K562 (cell line): ENCODE results near the gene ADAT1. TPM values are rescaled to one million over a fixed set of nuclear protein-coding genes. Genes with fewer than 3 reads are reported as not detected.

Source experiments
- ATAC-seq: fragments of 200-7000 bp; cut with Tn5 transposase; 3 replicates; pipeline ENCODE4 v1.9.1; 2020; ENCODE audit warnings: moderate library complexity
- BruUV-seq: library from RNA; stranded (reverse); fragments of 400-500 nt; replicated peaks from 2 replicates; lab custom pipeline; 2021; lab: Mats Ljungman, UMichigan
- CTCF ChIA-PET: fragments of 300-600 bp; formaldehyde crosslinking; extraction: SDS; loops from one replicate; lab custom pipeline; 2021; ENCODE audit warnings: low intra/inter-chr PET ratio; lab: Yijun Ruan, JAX
- POLR2A ChIA-PET: fragments of 300-600, 350-650 bp; sonication (Branson Sonifier 250); formaldehyde crosslinking; extraction: SDS; loops from one replicate; lab custom pipeline; 2021; ENCODE audit warnings: antibody characterized with exemption, inconsistent platforms; lab: Yijun Ruan, JAX
- DNase-seq, 4 experiments: peaks; one replicate each; pipeline versions ENCODE4 v3.0.0 to v3.0.0-alpha.2; 2011 to 2018; ENCODE audit warnings: low spot score in 3 of 4, mixed read lengths in 3 of 4; ENCODE audit errors: extremely low read depth in 1 of 4
- FAIRE-seq: peaks from 2 replicates; lab custom pipeline; 2011; peaks lifted over from hg19 to GRCh38; lab: Jason Lieb, UNC
- H2AFZ ChIP-seq: 2 replicates; pipeline ENCODE4 v1.6.0; 2011; ENCODE audit warnings: low read depth, low read length, control low read depth, inconsistent platforms
- H3K27ac ChIP-seq: fragments of 200-600 bp; 3 replicates; pipeline ENCODE4 v1.8.0; 2011; ENCODE audit warnings: low read depth, mild to moderate bottlenecking, control low read depth, inconsistent platforms, low read length, moderate library complexity, mixed read lengths; ENCODE audit errors: extremely low read depth
- H3K27me3 ChIP-seq, 2 experiments: fragments of 300-600 bp in 1 of 2; 2 replicates in 1 of 2; 3 replicates in 1 of 2; pipeline versions ENCODE4 v1.6.0 to v1.8.0; 2011; ENCODE audit warnings: inconsistent platforms in 2 of 2, low read length in 2 of 2, mild to moderate bottlenecking in 1 of 2, mixed read lengths in 1 of 2, moderate library complexity in 1 of 2; ENCODE audit not compliant: control insufficient read depth in 2 of 2, insufficient read depth in 2 of 2
- H3K36me3 ChIP-seq: fragments of 300-600 bp; 3 replicates; pipeline ENCODE4 v1.8.0; 2011; ENCODE audit warnings: mild to moderate bottlenecking, low read length, inconsistent platforms; ENCODE audit not compliant: control insufficient read depth, insufficient read depth
- H3K4me1 ChIP-seq, 2 experiments: fragments of 200-600 bp in 1 of 2; replicated peaks in 1 of 2; 2 replicates in 1 of 2; 3 replicates in 1 of 2; pipeline versions ENCODE4 v1.5.1 to v1.8.0; 2011; ENCODE audit warnings: inconsistent platforms in 2 of 2, low read length in 2 of 2, mild to moderate bottlenecking in 1 of 2, mixed read lengths in 1 of 2, moderate library complexity in 1 of 2; ENCODE audit not compliant: control insufficient read depth in 2 of 2, insufficient read depth in 2 of 2
- H3K4me2 ChIP-seq: 2 replicates; pipeline ENCODE4 v1.6.1; 2011; ENCODE audit warnings: low read length, control low read depth, inconsistent platforms, mixed read lengths; ENCODE audit not compliant: insufficient read depth
- H3K4me3 ChIP-seq: fragments of 200-600 bp; sonication (generic), shearing (Covaris generic); 2 replicates; pipeline ENCODE4 v1.5.1; 2016; ENCODE audit warnings: control low read depth, inconsistent platforms
- H3K79me2 ChIP-seq: fragments of 200-600 bp; 3 replicates; pipeline ENCODE4 v1.8.0; 2011; ENCODE audit warnings: low read length, inconsistent platforms; ENCODE audit not compliant: control insufficient read depth, insufficient read depth
- H3K9ac ChIP-seq, 2 experiments: 2 replicates each; pipeline versions ENCODE4 v1.6.0 to v1.6.1; 2011; ENCODE audit warnings: low read depth in 2 of 2, low read length in 2 of 2, control low read depth in 1 of 2, inconsistent platforms in 1 of 2, mild to moderate bottlenecking in 1 of 2, mixed read lengths in 1 of 2; ENCODE audit not compliant: insufficient read depth in 1 of 2
- H3K9me1 ChIP-seq: one replicate; pipeline ENCODE4 v1.6.0; 2011; ENCODE audit warnings: inconsistent platforms, mild to moderate bottlenecking, low read length, moderate library complexity; ENCODE audit not compliant: control insufficient read depth, insufficient read depth
- H3K9me3 ChIP-seq: replicated peaks from 2 replicates; pipeline ENCODE4 v1.5.1; 2011; ENCODE audit warnings: low read depth, low read length, inconsistent platforms; ENCODE audit not compliant: control insufficient read depth, insufficient read depth
- H4K20me1 ChIP-seq: replicated peaks from 2 replicates; pipeline ENCODE4 v1.6.1; 2011; ENCODE audit warnings: low read length, inconsistent platforms, mixed read lengths; ENCODE audit not compliant: control insufficient read depth, insufficient read depth
- ARID1B ChIP-seq: fragments of 450-650 bp; IDR thresholded peaks from 2 replicates; pipeline ENCODE4 v1.6.1; 2016; ENCODE audit warnings: antibody characterized with exemption, mild to moderate bottlenecking, inconsistent platforms
- ATF3 ChIP-seq, 2 experiments: fragments of 450-650 bp in 1 of 2; sonication (generic) in 1 of 2; formaldehyde crosslinking in 1 of 2; IDR thresholded peaks in 1 of 2; conservative IDR thresholded peaks in 1 of 2; 2 replicates each; pipeline versions ENCODE4 v1.6.1 to v1.8.1; 2016 to 2023; ENCODE audit warnings: mild to moderate bottlenecking in 2 of 2, moderate library complexity in 2 of 2, inconsistent platforms in 1 of 2, missing genetic modification reagents in 1 of 2
- C11orf30 ChIP-seq: fragments of 450-650 bp; IDR thresholded peaks from 2 replicates; pipeline ENCODE4 v1.6.1; 2016; ENCODE audit warnings: low read depth, mild to moderate bottlenecking
- ELF1 ChIP-seq: fragments of 200-800 bp; sonication (Bioruptor generic); IDR thresholded peaks from 2 replicates; pipeline ENCODE4 v1.6.1; 2016; ENCODE audit warnings: missing genetic modification characterization, missing compliant biosample characterization
- GABPB1 ChIP-seq: sonication (generic); formaldehyde crosslinking; IDR thresholded peaks from 2 replicates; pipeline ENCODE4 v1.8.0; 2022; ENCODE audit warnings: mild to moderate bottlenecking, missing genetic modification reagents
- HCFC1 ChIP-seq: IDR thresholded peaks from 2 replicates; pipeline ENCODE4 v1.6.1; 2012; ENCODE audit warnings: low read depth, low read length, improper control_type of control experiment
- MNT ChIP-seq, 2 experiments: fragments of 450-650 bp; conservative IDR thresholded peaks; 2 replicates each; pipeline ENCODE4 v1.6.1; 2017; ENCODE audit warnings: mild to moderate bottlenecking in 2 of 2, moderate library complexity in 2 of 2
- NCOR1 ChIP-seq: fragments of 450-650 bp; IDR thresholded peaks from 2 replicates; pipeline ENCODE4 v1.6.1; 2016; ENCODE audit warnings: mild to moderate bottlenecking, moderate library complexity
- RCOR1 ChIP-seq, 2 experiments: IDR thresholded peaks; 2 replicates each; pipeline ENCODE4 v1.6.1; 2012; ENCODE audit warnings: low read depth in 2 of 2, low read length in 2 of 2, borderline replicate concordance in 1 of 2, improper control_type of control experiment in 1 of 2
- SMARCA4 ChIP-seq: fragments of 450-650 bp; IDR thresholded peaks from 2 replicates; pipeline ENCODE4 v1.6.1; 2016
- SMARCE1 ChIP-seq: fragments of 450-650 bp; IDR thresholded peaks from 2 replicates; pipeline ENCODE4 v1.7.1; 2016; ENCODE audit warnings: mild to moderate bottlenecking
- TBL1XR1 ChIP-seq, 2 experiments: IDR thresholded peaks; 2 replicates each; pipeline ENCODE4 v1.6.1; 2012; ENCODE audit warnings: improper control_type of control experiment in 2 of 2, low read length in 2 of 2, mild to moderate bottlenecking in 1 of 2
- ZNF766 ChIP-seq: fragments of 200-800 bp; sonication (Bioruptor generic); conservative IDR thresholded peaks from 2 replicates; pipeline ENCODE4 v1.6.1; 2016; ENCODE audit warnings: missing genetic modification characterization, missing compliant biosample characterization
- WGBS: fragments of 100-300 bp; shearing (Covaris generic); methylation state at CpG from one replicate; pipeline ENCODE4 v1.1.6; 2016; ENCODE audit warnings: low coverage, mixed read lengths; ENCODE audit not compliant: insufficient coverage; ENCODE audit errors: missing lambda C conversion rate; 5-methylcytosine and 5-hydroxymethylcytosine counted together
- in situ Hi-C: fragments of 300-500 bp; cut with MboI; formaldehyde crosslinking; loops from 4 replicates; pipeline ENCODE4 v1.15.0; 2018; ENCODE audit warnings: inconsistent platforms, mixed read lengths
- intact Hi-C: fragments of 100-400 bp; cut with micrococcal nuclease; formaldehyde crosslinking; loops from 2 replicates; pipeline ENCODE4 v1.14.2; 2022
- polyA plus RNA-seq, 8 experiments: library from polyadenylated mRNA; depleted of rRNA in 4 of 8; stranded (reverse) in 5 of 8; unstranded in 3 of 8; fragments of >200 nt; fragmentation: Nextera tagmentation in 2 of 8; fragmentation: Illumina TruSeq in 1 of 8; extraction: Ambion mirVana in 2 of 8; extraction: Trizol in 1 of 8; gene quantifications; 2 replicates each; pipeline versions ENCODE4 v1.2.1 to v1.2.3, GENCODE V29; 2011 to 2014; ENCODE audit warnings: inconsistent platforms in 1 of 8, missing spikeins in 1 of 8
- total RNA-seq, 7 experiments: library from RNA; depleted of rRNA in 6 of 7; stranded (reverse); fragments of >200 nt in 6 of 7; fragmentation: Illumina TruSeq in 2 of 7; extraction: Trizol in 2 of 7; gene quantifications; 2 replicates each; pipeline versions ENCODE4 v1.2.1 to v1.2.3, GENCODE V29; 2011 to 2021; ENCODE audit warnings: low replicate concordance in 1 of 7
- TF ChIP-seq, protein P1 (sequence below): fragments of 450-650 bp; IDR thresholded peaks from 2 replicates; pipeline ENCODE4 v1.6.1; 2017; ENCODE audit warnings: antibody characterized with exemption

ADAT1 gene
- total and polyA plus RNA-seq, 9 of the 15 experiments (the other 6 are each of a cell fraction or from before 2014, with no cell fraction given) = 16.0 to 36.7 (median 28.2) TPM

DNA sequence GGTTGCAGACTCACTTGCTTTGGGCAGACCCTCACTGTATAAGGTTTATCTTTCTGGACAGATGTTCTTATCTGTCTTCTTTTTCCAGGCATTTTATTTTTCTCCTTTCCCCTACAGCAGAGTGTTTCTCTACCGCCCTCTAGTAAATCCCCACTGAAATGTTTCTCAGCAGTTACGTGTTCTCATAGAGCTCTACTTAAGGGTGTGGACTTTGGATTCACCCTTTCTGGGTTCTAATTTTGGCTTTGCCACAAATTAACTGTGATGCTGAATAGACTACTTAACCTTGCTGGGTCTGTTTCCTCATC, 2.0 kb downstream of the ADAT1 start (continued):
- TF ChIP-seq, protein P1, sequence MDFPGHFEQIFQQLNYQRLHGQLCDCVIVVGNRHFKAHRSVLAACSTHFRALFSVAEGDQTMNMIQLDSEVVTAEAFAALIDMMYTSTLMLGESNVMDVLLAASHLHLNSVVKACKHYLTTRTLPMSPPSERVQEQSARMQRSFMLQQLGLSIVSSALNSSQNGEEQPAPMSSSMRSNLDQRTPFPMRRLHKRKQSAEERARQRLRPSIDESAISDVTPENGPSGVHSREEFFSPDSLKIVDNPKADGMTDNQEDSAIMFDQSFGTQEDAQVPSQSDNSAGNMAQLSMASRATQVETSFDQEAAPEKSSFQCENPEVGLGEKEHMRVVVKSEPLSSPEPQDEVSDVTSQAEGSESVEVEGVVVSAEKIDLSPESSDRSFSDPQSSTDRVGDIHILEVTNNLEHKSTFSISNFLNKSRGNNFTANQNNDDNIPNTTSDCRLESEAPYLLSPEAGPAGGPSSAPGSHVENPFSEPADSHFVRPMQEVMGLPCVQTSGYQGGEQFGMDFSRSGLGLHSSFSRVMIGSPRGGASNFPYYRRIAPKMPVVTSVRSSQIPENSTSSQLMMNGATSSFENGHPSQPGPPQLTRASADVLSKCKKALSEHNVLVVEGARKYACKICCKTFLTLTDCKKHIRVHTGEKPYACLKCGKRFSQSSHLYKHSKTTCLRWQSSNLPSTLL = no peak
- TF ChIP-seq, all 486 proteins: peak for 101

DNA sequence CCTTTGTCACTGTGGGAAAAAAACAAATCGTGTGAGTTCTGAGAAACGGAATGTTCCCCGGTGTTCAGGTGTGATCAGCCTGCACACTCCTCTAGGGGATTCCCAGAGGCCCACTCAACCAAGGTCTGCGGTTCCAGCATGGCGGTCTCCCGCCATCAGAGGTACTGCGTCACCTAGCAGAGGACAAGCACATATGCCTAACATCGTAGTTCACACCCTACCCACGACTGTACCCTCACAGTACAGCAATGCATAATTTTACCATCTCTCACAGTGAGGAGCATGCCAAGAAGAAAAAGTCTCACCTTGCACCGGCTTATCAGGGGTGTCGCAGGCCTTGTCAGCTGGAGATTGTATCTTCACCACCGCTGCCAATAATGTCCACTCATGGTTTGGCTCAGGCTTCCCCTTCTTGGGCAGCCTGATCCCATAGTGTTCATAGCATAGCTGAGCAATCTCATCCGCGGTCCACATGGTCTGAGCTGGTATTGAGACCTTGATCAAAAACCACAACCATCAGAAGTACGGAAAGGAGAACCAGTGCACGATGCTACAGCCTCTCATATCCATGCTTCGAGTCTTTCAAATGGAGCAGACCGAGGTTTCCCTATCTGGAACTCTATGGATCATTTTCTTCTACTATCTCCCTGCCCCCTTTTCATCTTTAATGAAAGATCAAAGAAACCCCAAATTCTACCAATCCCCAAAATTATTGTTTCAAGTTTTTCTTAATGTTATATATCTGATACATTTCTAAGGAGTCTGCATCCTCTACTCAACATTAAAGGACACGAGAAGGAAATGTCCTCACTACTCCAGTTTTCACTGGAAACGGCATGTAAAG, 2.5 kb downstream of the ADAT1 start:
- Histone ChIP-seq H3K4me2 (peak overlapping the region; percentile 77), H3K4me1 (peaks cover 27 to 28% of the 10 kb centered on the region in 2 experiments), H3K27ac (peak overlapping the region; percentile 69), H3K4me3 (no peak overlapping the region), H3K36me3 (peaks cover 38% of the 10 kb centered on the region), H3K9ac (peak overlapping the region; percentile 16 to 39; a peak in 1 of 4 replicates), H3K9me1 (no peaks in the 10 kb centered on the region), H3K9me3 (no peaks in the 10 kb centered on the region), H3K79me2 (peaks cover 14% of the 10 kb centered on the region), H2AFZ (peak overlapping the region; percentile 46; the same call in 1 of the 2 replicates), H4K20me1 (no peaks in the 10 kb centered on the region), H3K27me3 (no peaks in the 10 kb centered on the region)
- no peak for FAIRE-seq
- DNase-seq = peak; percentile 55 to 74 (median 70)
- ChIA-PET CTCF (interaction anchor here (0.9 kb wide), 1 partner anchor 27 kb away, joined by 3 read pairs; the partner anchor contains the start of genes KARS1 and TERF2IP), POLR2A (interaction anchor here (0.5 to 2.1 kb wide), 13 partner anchors 14 to 375 kb away, joined by 3 to 9 read pairs (median 4); partner anchors contain the start of genes CFDP1, TERF2IP and TMEM231)
- intact Hi-C loops = loop anchor here (1.0 to 5.0 kb wide), 6 partner anchors 26 to 150 kb away; partner anchors contain the start of gene GABARAPL2
- in situ Hi-C loops = no loop called here
- peak; percentile 43 for ATAC-seq
- WGBS = 21% methylated on average over 20 of the region's 20 CpGs
- no TSS peak for BruUV-seq
- TF ChIP-seq ARID1B (peak; percentile 2), MNT (conservative IDR thresholded peaks at IDR 0.05) (peak; percentile 48 to 55; a peak in 3 of 4 replicates), RCOR1 (IDR thresholded peaks at IDR 0.05; ENCODE audit: borderline replicate concordance in 1 of 2, low read depth in 2 of 2, low read length in 2 of 2) (peak in 1 of 2 experiments; percentile 39; a peak in 1 of 4 replicates), HCFC1 (peak; percentile 10; the same call in 1 of the 2 replicates), ZNF766 (CRISPR knock-in tag) (0 out of 2 replicates have a peak, but pooled peaks have one; percentile 25), GABPB1 (CRISPR knock-in tag) (0 out of 2 replicates have a peak, but pooled peaks have one; percentile 18), TBL1XR1 (IDR thresholded peaks at IDR 0.05; ENCODE audit: low read length in 2 of 2) (0 out of 4 replicates have a peak, but pooled peaks of 1 of the 2 experiments have one; percentile 48), ELF1 (tag) (peak; percentile 33; the same call in 1 of the 2 replicates), C11orf30 (peak; percentile 41), SMARCE1 (peak; percentile 63), NCOR1 (0 out of 2 replicates have a peak, but pooled peaks have one; percentile 23), ATF3 (IDR thresholded peaks at IDR 0.05) (peak; percentile 16; the same call in 1 of the 2 replicates), ATF3 (CRISPR knock-in tag; conservative IDR thresholded peaks at IDR 0.05) (no peak), SMARCA4 (peak; percentile 39)
